ENCODE data around the gene KCNAB1. TPM values are rescaled to one million over a fixed set of nuclear protein-coding genes. Genes with fewer than 3 reads are reported as not detected.

Gene KCNAB1
- total RNA-seq, 2 donors from 2014 or later = 0.07 to 0.74 TPM

DNA sequence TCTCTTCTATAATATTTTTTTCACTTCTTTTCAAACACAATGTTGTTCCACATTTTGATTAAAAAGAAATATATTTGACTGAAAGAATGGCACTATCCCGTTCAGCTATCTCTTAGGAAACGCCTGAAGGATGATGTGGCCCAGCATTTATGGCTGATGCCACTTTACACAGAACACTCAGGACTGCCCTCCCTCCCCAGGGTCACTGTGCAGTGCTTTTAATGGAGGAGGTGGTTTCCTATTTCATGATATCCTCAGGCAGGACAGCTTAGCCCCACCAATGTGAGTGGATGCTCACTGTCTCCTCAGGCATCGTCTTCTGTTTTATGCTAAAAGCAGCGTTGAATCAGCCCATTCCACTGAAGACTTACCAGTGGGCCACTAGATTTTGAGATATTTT, 135.9 kb downstream of the KCNAB1 start:
- H3K9me3 ChIP-seq = no peaks in the 10 kb centered on the region
- no peak overlapping the region for H3K4me3 ChIP-seq
- H3K4me1 ChIP-seq = no peaks in the 10 kb centered on the region
- no peaks in the 10 kb centered on the region for H3K27me3 ChIP-seq
- H3K36me3 ChIP-seq = no peaks in the 10 kb centered on the region
- TF ChIP-seq, protein P1, sequence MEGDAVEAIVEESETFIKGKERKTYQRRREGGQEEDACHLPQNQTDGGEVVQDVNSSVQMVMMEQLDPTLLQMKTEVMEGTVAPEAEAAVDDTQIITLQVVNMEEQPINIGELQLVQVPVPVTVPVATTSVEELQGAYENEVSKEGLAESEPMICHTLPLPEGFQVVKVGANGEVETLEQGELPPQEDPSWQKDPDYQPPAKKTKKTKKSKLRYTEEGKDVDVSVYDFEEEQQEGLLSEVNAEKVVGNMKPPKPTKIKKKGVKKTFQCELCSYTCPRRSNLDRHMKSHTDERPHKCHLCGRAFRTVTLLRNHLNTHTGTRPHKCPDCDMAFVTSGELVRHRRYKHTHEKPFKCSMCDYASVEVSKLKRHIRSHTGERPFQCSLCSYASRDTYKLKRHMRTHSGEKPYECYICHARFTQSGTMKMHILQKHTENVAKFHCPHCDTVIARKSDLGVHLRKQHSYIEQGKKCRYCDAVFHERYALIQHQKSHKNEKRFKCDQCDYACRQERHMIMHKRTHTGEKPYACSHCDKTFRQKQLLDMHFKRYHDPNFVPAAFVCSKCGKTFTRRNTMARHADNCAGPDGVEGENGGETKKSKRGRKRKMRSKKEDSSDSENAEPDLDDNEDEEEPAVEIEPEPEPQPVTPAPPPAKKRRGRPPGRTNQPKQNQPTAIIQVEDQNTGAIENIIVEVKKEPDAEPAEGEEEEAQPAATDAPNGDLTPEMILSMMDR (IDR thresholded peaks at IDR 0.05) = no peak
- no peak overlapping the region for H3K27ac ChIP-seq
- intact Hi-C loops (cut with DNase I) = no loop called here
- H3K9ac ChIP-seq (ENCODE audit: low read depth in 2 of 2, low read length in 2 of 2) = no peak overlapping the region
- no peak for DNase-seq

- H3K27me3 ChIP-seq = no peaks in the 10 kb centered on the region
- no peaks in the 10 kb centered on the region for H3K36me3 ChIP-seq
- no peak for DNase-seq
- H3K27ac ChIP-seq = no peak overlapping the region
- intact Hi-C loops (cut with DNase I) = no loop called here
- TF ChIP-seq, protein P1 (IDR thresholded peaks at IDR 0.05) = no peak
- H3K4me3 ChIP-seq = no peak overlapping the region
- H3K9me3 ChIP-seq = no peaks in the 10 kb centered on the region
- no peak overlapping the region for H3K9ac ChIP-seq (ENCODE audit: low read depth in 2 of 2, low read length in 2 of 2)
- H3K4me1 ChIP-seq = no peaks in the 10 kb centered on the region
Observed at GRCh38 chr3:156256945-156257344, 136.6 kb downstream of the KCNAB1 start.

GRCh38 chr3:156258301-156258700, 137.9 kb downstream of the KCNAB1 start:
- H3K4me3 ChIP-seq = no peak overlapping the region
- no peak overlapping the region for H3K27ac ChIP-seq
- H3K36me3 ChIP-seq = no peaks in the 10 kb centered on the region
- no peak overlapping the region for H3K9ac ChIP-seq (ENCODE audit: low read depth in 2 of 2, low read length in 2 of 2)
- H3K4me1 ChIP-seq = no peaks in the 10 kb centered on the region
- no peaks in the 10 kb centered on the region for H3K27me3 ChIP-seq
- no peaks in the 10 kb centered on the region for H3K9me3 ChIP-seq
- intact Hi-C loops (cut with DNase I) = no loop called here
- TF ChIP-seq, protein P1 (IDR thresholded peaks at IDR 0.05) = no peak
- DNase-seq = no peak

- H3K27me3 ChIP-seq = no peaks in the 10 kb centered on the region
- TF ChIP-seq, protein P1 (IDR thresholded peaks at IDR 0.05) = no peak
- no peak for DNase-seq
- no peaks in the 10 kb centered on the region for H3K9me3 ChIP-seq
- no peak overlapping the region for H3K27ac ChIP-seq
- no peaks in the 10 kb centered on the region for H3K4me1 ChIP-seq
- intact Hi-C loops (cut with DNase I) = no loop called here
- no peak overlapping the region for H3K4me3 ChIP-seq
- H3K36me3 ChIP-seq = no peaks in the 10 kb centered on the region
- no peak overlapping the region for H3K9ac ChIP-seq (ENCODE audit: low read depth in 2 of 2, low read length in 2 of 2)
Observed at GRCh38 chr3:156259896-156260295, 139.5 kb downstream of the KCNAB1 start.

GRCh38 chr3:156260331-156260730, 140.0 kb downstream of the KCNAB1 start:
- TF ChIP-seq, protein P1 (IDR thresholded peaks at IDR 0.05) = no peak
- Histone ChIP-seq H3K9ac (ENCODE audit: low read depth in 2 of 2, low read length in 2 of 2) (no peak overlapping the region), H3K27me3 (no peaks in the 10 kb centered on the region), H3K27ac (no peak overlapping the region), H3K4me3 (no peak overlapping the region), H3K4me1 (no peaks in the 10 kb centered on the region), H3K36me3 (no peaks in the 10 kb centered on the region), H3K9me3 (no peaks in the 10 kb centered on the region)
- intact Hi-C loops (cut with DNase I) = no loop called here
- DNase-seq = no peak

DNA sequence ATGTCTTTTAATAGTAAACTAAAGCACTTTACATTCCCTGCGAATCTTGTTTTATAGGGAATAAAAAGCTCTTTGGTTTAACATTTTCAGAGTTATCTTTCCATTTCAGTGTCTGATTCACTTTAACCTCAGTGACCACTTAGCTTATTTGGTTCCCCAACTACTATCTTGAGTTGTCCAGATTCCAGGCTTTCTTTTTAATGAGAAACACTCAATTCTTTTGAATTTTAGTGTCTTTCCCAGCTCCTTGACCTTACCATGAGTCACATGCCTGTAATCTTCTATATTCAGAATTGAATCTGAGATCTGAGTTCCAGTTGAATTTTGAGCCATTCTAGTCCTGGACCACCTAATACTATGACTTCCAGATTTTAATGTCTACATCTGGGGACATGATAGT, 144.4 kb downstream of the KCNAB1 start:
- Histone ChIP-seq H3K4me1 (no peaks in the 10 kb centered on the region), H3K27ac (no peak overlapping the region), H3K4me3 (no peak overlapping the region), H3K27me3 (no peaks in the 10 kb centered on the region), H3K36me3 (no peaks in the 10 kb centered on the region), H3K9ac (ENCODE audit: low read depth in 2 of 2, low read length in 2 of 2) (no peak overlapping the region), H3K9me3 (no peaks in the 10 kb centered on the region)
- TF ChIP-seq, protein P1 (IDR thresholded peaks at IDR 0.05) = no peak
- intact Hi-C loops (cut with DNase I) = no loop called here
- no peak for DNase-seq

All from colonic mucosa (tissue), 4 donors.